ENCODE results near the gene ATG16L2. TPM values are rescaled to one million over a fixed set of nuclear protein-coding genes. Genes with fewer than 3 reads are reported as not detected.
A peak's percentile ranks its signal among the peaks of the same experiment; 100 is the strongest.

Gene ATG16L2
- total and polyA plus RNA-seq, 4 experiments from 2014 or later, result 13.2 to 202 (median 109) TPM

DNA sequence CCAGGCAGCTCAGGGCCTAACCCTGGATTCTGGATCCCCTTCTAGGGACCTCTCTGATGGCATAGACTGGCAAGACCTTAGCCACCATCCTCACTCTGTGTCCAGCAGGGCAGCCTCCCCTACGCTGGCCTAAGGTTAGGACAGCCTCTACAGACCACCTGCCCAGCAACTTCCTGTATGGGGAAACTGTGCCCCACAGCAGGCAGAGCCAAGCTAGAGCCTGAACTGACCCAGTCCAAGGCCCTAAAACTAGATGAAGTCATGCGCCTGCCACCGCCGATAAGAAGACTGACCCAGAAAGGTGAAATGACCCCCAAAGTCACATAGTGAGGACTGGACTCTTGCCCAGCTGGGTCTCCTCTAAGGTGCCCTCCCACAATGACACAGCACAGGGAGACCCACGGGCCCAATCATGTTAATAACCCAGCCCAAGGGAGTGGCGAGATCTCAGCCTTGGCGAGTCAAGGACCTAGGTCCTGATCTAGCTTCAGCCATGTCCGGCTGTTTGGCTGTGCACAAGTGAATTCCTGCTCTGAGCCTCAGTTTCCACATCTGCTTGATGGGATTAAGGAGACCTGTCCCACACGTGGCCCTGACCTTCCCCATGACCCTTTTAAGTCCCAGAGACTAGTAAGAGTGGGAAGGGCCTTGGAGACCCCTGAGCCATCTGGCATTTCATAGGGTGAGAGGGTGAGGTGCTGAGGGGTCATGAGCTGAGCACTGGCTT, 37.9 kb upstream of the ATG16L2 start:
- Histone ChIP-seq H3K27me3 (ENCODE audit: insufficient read depth, low read length) (no peaks in the 10 kb centered on the region), H3K27ac (ENCODE audit: low read depth, low read length) (no peak overlapping the region), H3K4me1 (ENCODE audit: insufficient read depth, low read length) (peaks cover 22% of the 10 kb centered on the region), H3K36me3 (ENCODE audit: insufficient read depth, low read length) (no peaks in the 10 kb centered on the region), H3K9me3 (ENCODE audit: control insufficient read depth in 1 of 2, low read length in 2 of 2) (no peaks in the 10 kb centered on the region), H3K4me3 (ENCODE audit: low read length in 2 of 2) (no peak overlapping the region)
- POLR2A ChIA-PET (ENCODE audit: partially characterized antibody), result no interaction called here
- DNase-seq, result no peak
- CTCF ChIA-PET (ENCODE audit: partially characterized antibody), result interaction anchor here (0.9 kb wide), 1 partner anchor 16 kb away, joined by 3 read pairs; no protein-coding TSS in a partner anchor
- H3K4me3 Mint-ChIP-seq, result no peak overlapping the region
- peaks cover 7 to 52% (median 23%) of the 10 kb centered on the region in 4 donors for H3K4me1 Mint-ChIP-seq
- no peaks in the 10 kb centered on the region for H3K27me3 Mint-ChIP-seq
- H3K9me3 Mint-ChIP-seq, result no peaks in the 10 kb centered on the region
- H3K36me3 Mint-ChIP-seq, result peaks cover 0 to 4% of the 10 kb centered on the region in 2 donors
- intact Hi-C loops (cut with micrococcal nuclease), result no loop called here
- H3K27ac Mint-ChIP-seq, result peak overlapping the region in 2 of 7 donors; percentile 46 to 52

DNA sequence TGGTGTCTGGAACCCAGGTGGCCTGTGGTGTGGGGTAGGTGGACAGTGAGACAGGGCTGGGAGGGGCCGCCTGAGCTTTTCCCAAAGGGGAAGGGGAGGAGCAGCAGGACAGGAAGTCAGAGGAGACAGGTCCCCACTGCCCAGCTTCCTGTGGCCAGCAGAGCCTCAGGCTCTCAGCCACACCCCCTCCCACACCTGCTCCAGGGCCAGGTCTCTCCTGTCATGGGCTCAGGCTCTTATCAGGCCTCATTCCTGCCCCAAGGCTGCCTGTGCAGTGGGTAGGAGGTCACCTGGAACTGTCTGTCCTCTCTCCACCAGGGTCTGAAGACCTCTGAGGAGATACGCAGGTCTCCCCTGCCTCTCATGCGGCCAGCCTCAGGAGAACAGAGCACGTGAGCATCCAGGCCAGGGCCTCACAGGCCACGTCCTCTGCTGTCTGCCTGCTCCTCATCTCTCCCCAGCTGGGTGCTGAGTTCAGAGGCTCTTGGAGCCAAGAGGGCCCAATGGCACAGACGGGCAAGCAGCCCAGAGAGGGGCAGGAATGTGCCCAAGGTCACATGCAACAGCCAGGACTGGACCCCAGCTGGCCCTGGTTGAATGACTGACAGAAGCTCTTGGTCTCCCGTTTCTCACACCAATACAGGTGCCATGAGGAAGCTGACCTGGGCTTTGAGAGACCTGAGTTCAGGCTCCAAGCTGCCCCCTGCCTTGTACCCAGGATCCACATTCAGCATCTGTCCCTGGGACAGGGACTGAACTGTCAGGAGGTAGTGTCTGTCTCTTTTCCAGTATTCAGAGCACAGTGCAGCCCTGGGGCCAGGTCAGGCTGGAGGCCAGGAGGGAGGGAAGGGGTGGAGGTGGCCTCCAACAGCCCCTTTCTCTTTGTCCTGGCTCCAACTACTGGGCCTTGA, 37.1 kb upstream of the ATG16L2 start:
- intact Hi-C loops (cut with micrococcal nuclease), result no loop called here
- ChIA-PET CTCF (ENCODE audit: partially characterized antibody) (interaction anchor here (2.4 kb wide), 1 partner anchor 17 kb away, joined by 7 read pairs; the partner anchor contains the start of gene STARD10), POLR2A (ENCODE audit: partially characterized antibody) (no interaction called here)
- Histone ChIP-seq H3K36me3 (ENCODE audit: insufficient read depth, low read length) (no peaks in the 10 kb centered on the region), H3K4me3 (ENCODE audit: low read length in 2 of 2) (no peak overlapping the region), H3K27me3 (ENCODE audit: insufficient read depth, low read length) (no peaks in the 10 kb centered on the region), H3K9me3 (ENCODE audit: control insufficient read depth in 1 of 2, low read length in 2 of 2) (no peaks in the 10 kb centered on the region), H3K27ac (ENCODE audit: low read depth, low read length) (no peak overlapping the region), H3K4me1 (ENCODE audit: insufficient read depth, low read length) (peaks cover 24% of the 10 kb centered on the region)
- Mint-ChIP-seq H3K9me3 (no peaks in the 10 kb centered on the region), H3K36me3 (peaks cover 0 to 4% of the 10 kb centered on the region in 2 donors), H3K27ac (peak overlapping the region in 1 of 7 donors; percentile 4), H3K4me3 (no peak overlapping the region), H3K27me3 (no peaks in the 10 kb centered on the region), H3K4me1 (peaks cover 9 to 53% (median 26%) of the 10 kb centered on the region in 4 donors)
- no peak for DNase-seq

DNA sequence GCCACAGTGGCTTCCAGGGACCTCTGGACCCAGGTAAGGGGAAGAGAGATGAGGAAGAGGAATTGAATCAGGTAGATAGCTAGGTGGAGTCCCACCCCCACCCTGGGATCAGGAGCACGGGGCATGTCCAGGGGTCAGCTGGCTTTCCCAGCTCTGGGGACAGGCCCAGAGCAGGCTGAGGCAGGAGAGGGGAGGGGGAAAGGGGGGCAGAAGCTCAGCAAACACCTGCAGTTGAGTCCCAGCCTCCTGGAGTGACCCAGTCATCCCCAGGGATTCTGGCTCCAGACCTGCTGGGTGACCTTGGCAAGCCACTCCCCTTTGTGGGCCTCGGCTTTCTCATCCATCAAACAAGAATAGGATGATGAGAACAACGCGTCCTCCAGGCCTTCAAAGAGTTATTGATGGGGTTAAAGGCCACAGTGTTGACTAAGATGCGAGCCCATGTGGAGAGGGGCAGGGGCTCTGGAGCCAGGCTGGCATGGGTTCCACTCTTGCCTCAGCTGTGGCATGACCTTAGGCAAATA, 36.4 kb upstream of the ATG16L2 start:
- Mint-ChIP-seq H3K27me3 (no peaks in the 10 kb centered on the region), H3K4me1 (peaks cover 13 to 60% (median 32%) of the 10 kb centered on the region in 4 donors), H3K36me3 (peaks cover 0 to under 1% of the 10 kb centered on the region in 2 donors), H3K27ac (peak overlapping the region in 1 of 7 donors; percentile 8), H3K4me3 (peak overlapping the region in 1 of 8 donors; percentile 57), H3K9me3 (peaks cover 0 to 3% (median 0%) of the 10 kb centered on the region in 8 donors)
- Histone ChIP-seq H3K27ac (ENCODE audit: low read depth, low read length) (no peak overlapping the region), H3K27me3 (ENCODE audit: insufficient read depth, low read length) (no peaks in the 10 kb centered on the region), H3K36me3 (ENCODE audit: insufficient read depth, low read length) (no peaks in the 10 kb centered on the region), H3K4me1 (ENCODE audit: insufficient read depth, low read length) (peaks cover 31% of the 10 kb centered on the region), H3K4me3 (ENCODE audit: low read length in 2 of 2) (no peak overlapping the region), H3K9me3 (ENCODE audit: control insufficient read depth in 1 of 2, low read length in 2 of 2) (no peaks in the 10 kb centered on the region)
- ChIA-PET POLR2A (ENCODE audit: partially characterized antibody) (no interaction called here), CTCF (ENCODE audit: partially characterized antibody) (interaction anchor here (2.4 kb wide), 1 partner anchor 16 kb away, joined by 7 read pairs; the partner anchor contains the start of gene STARD10)
- intact Hi-C loops (cut with micrococcal nuclease), result no loop called here
- DNase-seq, result no peak

DNA sequence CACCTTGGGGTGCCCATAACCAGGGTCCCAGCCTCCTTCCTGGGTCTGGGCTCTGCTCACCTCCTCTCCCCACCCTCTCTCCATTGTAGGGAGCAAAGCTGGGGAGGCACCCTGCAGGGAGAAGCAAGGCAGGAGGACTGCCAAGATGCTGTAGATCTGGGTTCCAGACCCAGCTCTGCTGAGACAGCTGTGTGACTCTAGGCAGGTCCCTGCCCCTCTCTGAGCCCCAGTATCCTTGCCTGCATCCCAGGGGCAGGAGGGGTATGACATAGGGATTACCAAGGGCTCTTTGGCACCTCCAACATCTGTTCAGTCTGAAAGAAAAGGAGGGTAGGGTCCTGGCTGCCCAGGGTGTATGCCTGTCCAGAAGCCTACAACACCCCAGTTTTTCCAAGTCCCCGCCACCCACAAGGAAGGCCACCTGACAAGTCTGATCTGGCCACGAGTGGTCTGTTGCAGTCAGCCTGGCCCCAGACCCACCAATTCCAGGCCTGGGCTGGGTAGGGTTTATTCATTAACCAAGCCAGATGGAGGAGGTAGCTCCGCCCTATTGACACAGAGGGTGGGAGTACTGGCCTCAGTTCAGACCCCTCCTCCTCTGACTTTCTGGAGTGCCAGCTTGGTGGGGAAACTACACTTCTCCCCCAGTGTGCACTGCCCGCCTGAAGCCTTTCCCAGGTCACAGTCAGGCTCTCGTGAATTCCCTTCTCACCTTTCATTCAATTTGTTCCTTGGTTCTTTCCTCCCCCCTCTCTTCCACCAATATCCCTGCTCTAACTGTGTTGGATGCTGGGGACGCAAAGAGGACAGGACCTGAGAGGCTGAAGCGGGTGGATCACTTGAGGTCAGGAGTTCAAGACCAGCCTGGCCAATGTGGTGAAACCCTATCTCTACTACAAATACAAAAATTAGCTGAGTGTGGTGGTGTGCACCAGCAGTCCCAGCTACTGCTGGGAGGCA, 35.4 kb upstream of the ATG16L2 start:
- no peak for DNase-seq
- Mint-ChIP-seq H3K4me3 (peak overlapping the region in 4 of 8 donors; percentile 17 to 86 (median 76)), H3K27me3 (no peaks in the 10 kb centered on the region), H3K27ac (peak overlapping the region in 4 of 7 donors; percentile 48 to 86 (median 66)), H3K36me3 (no peaks in the 10 kb centered on the region), H3K4me1 (peaks cover 13 to 62% (median 32%) of the 10 kb centered on the region in 4 donors), H3K9me3 (peaks cover 0 to 3% (median 0%) of the 10 kb centered on the region in 8 donors)
- Histone ChIP-seq H3K36me3 (ENCODE audit: insufficient read depth, low read length) (no peaks in the 10 kb centered on the region), H3K9me3 (ENCODE audit: control insufficient read depth in 1 of 2, low read length in 2 of 2) (no peaks in the 10 kb centered on the region), H3K4me3 (ENCODE audit: low read length in 2 of 2) (no peak overlapping the region), H3K27me3 (ENCODE audit: insufficient read depth, low read length) (no peaks in the 10 kb centered on the region), H3K4me1 (ENCODE audit: insufficient read depth, low read length) (peaks cover 31% of the 10 kb centered on the region), H3K27ac (ENCODE audit: low read depth, low read length) (no peak overlapping the region)
- CTCF ChIA-PET (ENCODE audit: partially characterized antibody), result interaction anchor here (0.7 to 2.4 kb wide), 2 partner anchors 15 to 54 kb away, joined by 3 to 7 read pairs; partner anchors contain the start of gene STARD10
- intact Hi-C loops (cut with micrococcal nuclease), result no loop called here
- POLR2A ChIA-PET (ENCODE audit: partially characterized antibody), result no interaction called here

DNA sequence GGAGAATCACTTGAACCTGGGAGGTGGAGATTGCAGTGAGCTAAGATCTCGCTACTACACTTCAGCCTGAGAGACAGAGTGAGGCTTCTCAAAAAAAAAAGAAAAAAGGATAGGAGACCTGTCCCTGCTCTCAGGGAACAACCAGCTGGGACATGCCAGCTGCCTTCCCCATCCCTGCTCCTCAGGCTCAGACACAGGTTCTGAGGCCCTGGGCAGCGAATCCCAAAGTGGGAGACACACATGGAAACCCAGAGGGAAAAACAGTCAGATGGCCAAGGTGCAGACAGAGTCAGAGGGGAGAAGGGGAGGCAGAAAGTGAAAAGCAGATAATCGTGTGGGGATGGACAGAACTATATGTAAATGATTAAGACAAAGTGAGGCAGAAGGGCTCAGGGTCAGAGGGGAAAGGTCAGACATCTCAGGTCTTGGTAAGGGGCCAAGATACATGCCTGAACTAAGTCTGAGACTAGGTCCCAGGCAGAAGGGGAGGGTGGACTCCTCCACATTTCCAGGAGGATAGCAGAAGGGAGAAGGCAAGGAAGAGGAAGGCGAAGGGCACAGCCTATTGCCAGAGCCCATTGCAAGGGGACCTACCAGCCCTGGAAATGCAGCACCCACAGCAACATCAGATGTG, 34.6 kb upstream of the ATG16L2 start:
- Histone ChIP-seq H3K4me1 (ENCODE audit: insufficient read depth, low read length) (peaks cover 31% of the 10 kb centered on the region), H3K36me3 (ENCODE audit: insufficient read depth, low read length) (no peaks in the 10 kb centered on the region), H3K27me3 (ENCODE audit: insufficient read depth, low read length) (no peaks in the 10 kb centered on the region), H3K4me3 (ENCODE audit: low read length in 2 of 2) (no peak overlapping the region), H3K9me3 (ENCODE audit: control insufficient read depth in 1 of 2, low read length in 2 of 2) (no peaks in the 10 kb centered on the region), H3K27ac (ENCODE audit: low read depth, low read length) (no peak overlapping the region)
- ChIA-PET POLR2A (ENCODE audit: partially characterized antibody) (interaction anchor here (3.8 kb wide), 1 partner anchor 14 kb away, joined by 31 read pairs; the partner anchor contains the start of gene STARD10), CTCF (ENCODE audit: partially characterized antibody) (interaction anchor here (0.7 to 2.4 kb wide), 2 partner anchors 14 to 54 kb away, joined by 3 to 7 read pairs; partner anchors contain the start of gene STARD10)
- H3K27ac Mint-ChIP-seq, result peak overlapping the region in 6 of 7 donors; percentile 17 to 90 (median 85)
- intact Hi-C loops (cut with micrococcal nuclease), result no loop called here
- peak overlapping the region; percentile 0 to 86 (median 76) for H3K4me3 Mint-ChIP-seq
- no peak for DNase-seq
- H3K4me1 Mint-ChIP-seq, result peaks cover 13 to 62% (median 31%) of the 10 kb centered on the region in 4 donors
- H3K36me3 Mint-ChIP-seq, result no peaks in the 10 kb centered on the region
- peaks cover 0 to 3% (median 0%) of the 10 kb centered on the region in 8 donors for H3K9me3 Mint-ChIP-seq
- H3K27me3 Mint-ChIP-seq, result no peaks in the 10 kb centered on the region

All from CD4-positive, alpha-beta memory T cell (primary cell).